ENCODE measurements around the gene GAN. TPM values are rescaled to one million over a fixed set of nuclear protein-coding genes. Genes with fewer than 3 reads are reported as not detected.

GAN gene
- total RNA-seq, 4 donors from 2014 or later, result 5.0 to 8.0 (median 6.4) TPM

GRCh38 chr16:81405702-81406113, 90.9 kb downstream of the GAN start:
- no peak overlapping the region for H3K27ac ChIP-seq
- no peak overlapping the region for H3K4me3 ChIP-seq
- DNase-seq (no peak), ATAC-seq (no peak)
- no peaks in the 10 kb centered on the region for H3K36me3 ChIP-seq
- peaks cover 0 to 10% (median 0%) of the 10 kb centered on the region in 3 donors for H3K27me3 ChIP-seq
- no peaks in the 10 kb centered on the region for H3K9me3 ChIP-seq
- intact Hi-C loops (cut with DNase I; ENCODE audit: low total_unique reads), result loop anchor here (10.0 kb wide), 1 partner anchor 289 kb away; no protein-coding TSS in a partner anchor
- TF ChIP-seq POLR2A (IDR thresholded peaks at IDR 0.05) (no peak), CTCF (IDR thresholded peaks at IDR 0.05 in 4 of 5, conservative IDR thresholded peaks at IDR 0.05 in 1 of 5) (no peak)
- H3K4me1 ChIP-seq, result no peaks in the 10 kb centered on the region
- in situ Hi-C loops (cut with MboI; ENCODE audit: low sequenced_read_pairs in 4 of 4), result loop anchor here in 1 of 4 donors (10.0 kb wide), 1 partner anchor 309 kb away; no protein-coding TSS in a partner anchor

- H3K36me3 ChIP-seq, result no peaks in the 10 kb centered on the region
- no peaks in the 10 kb centered on the region for H3K9me3 ChIP-seq
- DNase-seq (no peak), ATAC-seq (no peak)
- in situ Hi-C loops (cut with MboI; ENCODE audit: low sequenced_read_pairs in 4 of 4) (loop anchor here in 1 of 4 donors (10.0 kb wide), 1 partner anchor 306 kb away; no protein-coding TSS in a partner anchor), intact Hi-C loops (cut with DNase I; ENCODE audit: low total_unique reads) (loop anchor here (10.0 kb wide), 1 partner anchor 286 kb away; no protein-coding TSS in a partner anchor)
- H3K27me3 ChIP-seq, result peaks cover 0 to 8% (median 0%) of the 10 kb centered on the region in 3 donors
- TF ChIP-seq CTCF (IDR thresholded peaks at IDR 0.05 in 4 of 5, conservative IDR thresholded peaks at IDR 0.05 in 1 of 5), result no peak
- no peak for TF ChIP-seq POLR2A (IDR thresholded peaks at IDR 0.05)
- H3K27ac ChIP-seq, result no peak overlapping the region
- no peaks in the 10 kb centered on the region for H3K4me1 ChIP-seq
- no peak overlapping the region for H3K4me3 ChIP-seq
Observed at GRCh38 chr16:81408409-81408950, 93.7 kb downstream of the GAN start.

GRCh38 chr16:81409016-81409556, 94.3 kb downstream of the GAN start:
- Histone ChIP-seq H3K36me3 (no peaks in the 10 kb centered on the region), H3K4me3 (no peak overlapping the region), H3K27me3 (peaks cover 0 to 8% (median 0%) of the 10 kb centered on the region in 3 donors), H3K27ac (no peak overlapping the region), H3K9me3 (no peaks in the 10 kb centered on the region), H3K4me1 (no peaks in the 10 kb centered on the region)
- DNase-seq (no peak), ATAC-seq (no peak)
- in situ Hi-C loops (cut with MboI; ENCODE audit: low sequenced_read_pairs in 4 of 4) (loop anchor here in 1 of 4 donors (10.0 kb wide), 1 partner anchor 306 kb away; no protein-coding TSS in a partner anchor), intact Hi-C loops (cut with DNase I; ENCODE audit: low total_unique reads) (loop anchor here (10.0 kb wide), 1 partner anchor 286 kb away; no protein-coding TSS in a partner anchor)
- TF ChIP-seq CTCF (IDR thresholded peaks at IDR 0.05 in 4 of 5, conservative IDR thresholded peaks at IDR 0.05 in 1 of 5) (no peak), POLR2A (IDR thresholded peaks at IDR 0.05) (no peak)

- Histone ChIP-seq H3K4me1 (no peaks in the 10 kb centered on the region), H3K36me3 (no peaks in the 10 kb centered on the region), H3K4me3 (no peak overlapping the region), H3K27me3 (peaks cover 0 to 8% (median 0%) of the 10 kb centered on the region in 3 donors), H3K9me3 (no peaks in the 10 kb centered on the region), H3K27ac (no peak overlapping the region)
- intact Hi-C loops (cut with DNase I; ENCODE audit: low total_unique reads) (no loop called here), in situ Hi-C loops (cut with MboI; ENCODE audit: low sequenced_read_pairs in 4 of 4) (no loop called here)
- TF ChIP-seq POLR2A (IDR thresholded peaks at IDR 0.05), result no peak
- TF ChIP-seq CTCF (IDR thresholded peaks at IDR 0.05 in 4 of 5, conservative IDR thresholded peaks at IDR 0.05 in 1 of 5), result no peak
- ATAC-seq, result no peak
- DNase-seq, result no peak
Observed at GRCh38 chr16:81410643-81411293, 96.0 kb downstream of the GAN start.
